PC-3 (cell line): Measurements from ENCODE around the gene ITCH. TPM values are rescaled to one million over a fixed set of nuclear protein-coding genes. Genes with fewer than 3 reads are reported as not detected.
A peak's percentile ranks its signal among the peaks of the same experiment; 100 is the strongest.

Experiments
- ATAC-seq: fragments of 200-7000 bp; cut with Tn5 transposase; 2 replicates; pipeline ENCODE4 v1.9.1; 2020; ENCODE audit warnings: mild to moderate bottlenecking, moderate library complexity
- BruUV-seq: library from RNA; stranded (reverse); fragments of 400-500 nt; replicated peaks from 2 replicates; lab custom pipeline; 2021; lab: Mats Ljungman, UMichigan
- CTCF ChIA-PET: fragments of 300-600 bp; sonication (Branson Sonifier 250); formaldehyde crosslinking; loops from one replicate; lab custom pipeline; 2022; ENCODE audit warnings: antibody characterized with exemption; lab: Charles Lee
- POLR2A ChIA-PET: fragments of 300-600 bp; sonication (Branson Sonifier 250); formaldehyde crosslinking; loops from one replicate; lab custom pipeline; 2022; ENCODE audit warnings: antibody characterized with exemption; ENCODE audit not compliant: unreplicated experiment; lab: Charles Lee
- DNase-seq: peaks from one replicate; pipeline ENCODE4 v3.0.0-alpha.2; 2015
- H2AFZ ChIP-seq: fragments of 300-600 bp; sonication (generic); 2 replicates; pipeline ENCODE4 v1.6.0; 2016; ENCODE audit warnings: antibody characterized with exemption, low read length
- H3F3A ChIP-seq: fragments of 300-600 bp; sonication (generic); one replicate; pipeline ENCODE4 v1.6.0; 2017; ENCODE audit warnings: antibody characterized with exemption, low read length, control low read depth, mild to moderate bottlenecking; ENCODE audit not compliant: unreplicated experiment
- H3K27ac ChIP-seq: fragments of 300-600 bp; sonication (generic); 2 replicates; pipeline ENCODE4 v1.5.1; 2016; ENCODE audit warnings: mild to moderate bottlenecking, low read length
- H3K27me3 ChIP-seq: fragments of 300-600 bp; sonication (generic); 2 replicates; pipeline ENCODE4 v1.6.1; 2016; ENCODE audit warnings: low read length, mixed read lengths
- H3K36me3 ChIP-seq: fragments of 300-600 bp; sonication (generic); 2 replicates; pipeline ENCODE4 v1.6.1; 2016; ENCODE audit warnings: low read depth, mixed run types, low read length, mixed read lengths
- H3K4me1 ChIP-seq: fragments of 300-600 bp; sonication (generic); 2 replicates; pipeline ENCODE4 v1.5.1; 2016; ENCODE audit warnings: low read length; ENCODE audit not compliant: insufficient read depth
- H3K4me2 ChIP-seq: fragments of 300-600 bp; sonication (generic); 2 replicates; pipeline ENCODE4 v1.6.0; 2016; ENCODE audit warnings: low read length
- H3K4me3 ChIP-seq: fragments of 300-600 bp; sonication (generic); 2 replicates; pipeline ENCODE4 v1.5.1; 2016; ENCODE audit warnings: mild to moderate bottlenecking, low read length, mixed read lengths
- H3K79me2 ChIP-seq: fragments of 300-600 bp; sonication (generic); 2 replicates; pipeline ENCODE4 v1.6.1; 2017; ENCODE audit warnings: low read length, mixed read lengths
- H3K9ac ChIP-seq: fragments of 300-600 bp; sonication (generic); 2 replicates; pipeline ENCODE4 v1.6.0; 2016; ENCODE audit warnings: mild to moderate bottlenecking, low read length
- H3K9me2 ChIP-seq: fragments of 300-600 bp; sonication (generic); replicated peaks from 2 replicates; pipeline ENCODE4 v1.6.1; 2016; ENCODE audit warnings: mixed run types, low read length, mixed read lengths
- H3K9me3 ChIP-seq: fragments of 300-600 bp; sonication (generic); 2 replicates; pipeline ENCODE4 v1.6.1; 2016; ENCODE audit warnings: low read length, mixed read lengths
- H4K20me1 ChIP-seq: fragments of 300-600 bp; sonication (generic); 2 replicates; pipeline ENCODE4 v1.6.1; 2016; ENCODE audit warnings: low read length, mixed read lengths
- EZH2 ChIP-seq: fragments of 300-600 bp; sonication (generic); IDR thresholded peaks from one replicate; pipeline ENCODE4 v1.6.1; 2017; ENCODE audit warnings: antibody characterized with exemption, mild to moderate bottlenecking, low read length; ENCODE audit not compliant: unreplicated experiment
- EZH2phosphoT487 ChIP-seq: fragments of 300-600 bp; sonication (generic); IDR thresholded peaks from 2 replicates; pipeline ENCODE4 v1.6.1; 2018; ENCODE audit warnings: mild to moderate bottlenecking, antibody characterized with exemption, low read length, borderline replicate concordance
- intact Hi-C: fragments of 100-400 bp; cut with micrococcal nuclease; formaldehyde crosslinking; loops from 2 replicates; pipeline ENCODE4 v1.9.0; 2023
- total RNA-seq: library from RNA; depleted of rRNA; stranded (reverse); fragments of >200 nt; gene quantifications from 2 replicates; pipeline ENCODE4 v1.2.3, GENCODE V29; 2014
- TF ChIP-seq, protein P1 (sequence below): fragments of 300-600 bp; sonication (generic); conservative IDR thresholded peaks from 2 replicates; pipeline ENCODE4 v1.5.1; 2017; ENCODE audit warnings: antibody characterized with exemption, low read depth, mild to moderate bottlenecking, low read length

Gene ITCH
- total RNA-seq, 1 experiment from 2014 or later, result 54.8 TPM

GRCh38 chr20:34332262-34332920 is 30.7 kb upstream of the ITCH start:
- H3K36me3 ChIP-seq, result no peaks in the 10 kb centered on the region
- H4K20me1 ChIP-seq, result no peaks in the 10 kb centered on the region
- H3K4me1 ChIP-seq, result peaks cover 25% of the 10 kb centered on the region
- no peak overlapping the region for H2AFZ ChIP-seq
- no peak overlapping the region for H3K4me2 ChIP-seq
- intact Hi-C loops, result no loop called here
- no peak overlapping the region for H3K27ac ChIP-seq
- H3K9me2 ChIP-seq, result no peaks in the 10 kb centered on the region
- no peaks in the 10 kb centered on the region for H3K79me2 ChIP-seq
- H3K9me3 ChIP-seq, result no peaks in the 10 kb centered on the region
- DNase-seq (no peak), ATAC-seq (no peak)
- TF ChIP-seq EZH2phosphoT487, result no peak
- TF ChIP-seq, protein P1, sequence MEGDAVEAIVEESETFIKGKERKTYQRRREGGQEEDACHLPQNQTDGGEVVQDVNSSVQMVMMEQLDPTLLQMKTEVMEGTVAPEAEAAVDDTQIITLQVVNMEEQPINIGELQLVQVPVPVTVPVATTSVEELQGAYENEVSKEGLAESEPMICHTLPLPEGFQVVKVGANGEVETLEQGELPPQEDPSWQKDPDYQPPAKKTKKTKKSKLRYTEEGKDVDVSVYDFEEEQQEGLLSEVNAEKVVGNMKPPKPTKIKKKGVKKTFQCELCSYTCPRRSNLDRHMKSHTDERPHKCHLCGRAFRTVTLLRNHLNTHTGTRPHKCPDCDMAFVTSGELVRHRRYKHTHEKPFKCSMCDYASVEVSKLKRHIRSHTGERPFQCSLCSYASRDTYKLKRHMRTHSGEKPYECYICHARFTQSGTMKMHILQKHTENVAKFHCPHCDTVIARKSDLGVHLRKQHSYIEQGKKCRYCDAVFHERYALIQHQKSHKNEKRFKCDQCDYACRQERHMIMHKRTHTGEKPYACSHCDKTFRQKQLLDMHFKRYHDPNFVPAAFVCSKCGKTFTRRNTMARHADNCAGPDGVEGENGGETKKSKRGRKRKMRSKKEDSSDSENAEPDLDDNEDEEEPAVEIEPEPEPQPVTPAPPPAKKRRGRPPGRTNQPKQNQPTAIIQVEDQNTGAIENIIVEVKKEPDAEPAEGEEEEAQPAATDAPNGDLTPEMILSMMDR, result no peak
- TF ChIP-seq EZH2, result no peak
- ChIA-PET CTCF (no interaction called here), POLR2A (no interaction called here)
- peaks cover 3% of the 10 kb centered on the region for H3F3A ChIP-seq
- BruUV-seq, result no TSS peak
- no peak overlapping the region for H3K4me3 ChIP-seq
- H3K27me3 ChIP-seq, result no peaks in the 10 kb centered on the region
- no peak overlapping the region for H3K9ac ChIP-seq

- ATAC-seq, result no peak
- Histone ChIP-seq H3K9ac (no peak overlapping the region; the same call in 1 of the 2 replicates), H3K4me3 (no peak overlapping the region), H3F3A (peaks cover 3% of the 10 kb centered on the region), H3K9me3 (no peaks in the 10 kb centered on the region), H3K4me2 (no peak overlapping the region), H3K36me3 (no peaks in the 10 kb centered on the region), H3K79me2 (no peaks in the 10 kb centered on the region), H3K27ac (peak overlapping the region; percentile 97), H2AFZ (no peak overlapping the region), H3K27me3 (no peaks in the 10 kb centered on the region), H3K4me1 (peaks cover 25% of the 10 kb centered on the region), H3K9me2 (no peaks in the 10 kb centered on the region), H4K20me1 (no peaks in the 10 kb centered on the region)
- no TSS peak for BruUV-seq
- no peak for DNase-seq
- intact Hi-C loops, result no loop called here
- ChIA-PET POLR2A (no interaction called here), CTCF (no interaction called here)
- TF ChIP-seq, protein P1, result no peak
- TF ChIP-seq EZH2 (no peak), EZH2phosphoT487 (no peak)
Observed at GRCh38 chr20:34333786-34334185, 29.3 kb upstream of the ITCH start.
